Ovary (tissue), 9 donors: Measurements from ENCODE around the gene TLNRD1. TPM values are rescaled to one million over a fixed set of nuclear protein-coding genes. Genes with fewer than 3 reads are reported as not detected.

Source experiments
- DNase-seq, 5 donors: peaks; one replicate each; pipeline ENCODE4 v3.0.0-alpha.2; 2019 to 2020
- H3K27ac ChIP-seq, 2 donors: fragments of 200-600 bp; one replicate each; pipeline versions ENCODE4 v1.5.1 to v1.8.0; 2019 to 2022
- H3K27me3 ChIP-seq: fragments of 200-600 bp; one replicate; pipeline ENCODE4 v1.8.0; 2022
- H3K36me3 ChIP-seq: fragments of 200-600 bp; sonication (generic); one replicate; pipeline ENCODE4 v1.5.1; 2019
- H3K4me1 ChIP-seq: one replicate; pipeline ENCODE4 v1.8.1; 2013; ENCODE audit warnings: mild to moderate bottlenecking, moderate library complexity; ENCODE audit not compliant: insufficient read depth
- H3K4me3 ChIP-seq: fragments of 200-600 bp; sonication (generic); one replicate; pipeline ENCODE4 v1.5.1; 2017
- H3K9me3 ChIP-seq, 2 donors: fragments of 200-600 bp in 1 of 2; sonication (generic) in 1 of 2; one replicate each; pipeline versions ENCODE4 v1.5.1 to v1.8.1; 2013 to 2019; ENCODE audit warnings: mild to moderate bottlenecking in 1 of 2, moderate library complexity in 1 of 2
- CTCF ChIP-seq, 3 donors: fragments of 450-650 bp in 2 of 3; fragments of 200-600 bp in 1 of 3; IDR thresholded peaks; one replicate each; pipeline versions ENCODE4 v1.5.1 to v1.8.0; 2016 to 2022; ENCODE audit warnings: antibody characterized with exemption in 3 of 3, mild to moderate bottlenecking in 1 of 3
- EP300 ChIP-seq: sonication (generic); formaldehyde crosslinking; IDR thresholded peaks from one replicate; pipeline ENCODE4 v1.6.1; 2017; ENCODE audit warnings: antibody characterized with exemption
- POLR2A ChIP-seq: fragments of 450-650 bp; IDR thresholded peaks from one replicate; pipeline ENCODE4 v1.6.1; 2017; ENCODE audit warnings: antibody characterized with exemption, mild to moderate bottlenecking, moderate library complexity
- WGBS, 3 donors: extraction: QIAGEN DNeasy Blood & Tissue Kit in 1 of 3; methylation state at CpG; one replicate each; pipeline versions ENCODE4 v1.1.5 to v1.1.7; 2013 to 2017; 5-methylcytosine and 5-hydroxymethylcytosine counted together
- intact Hi-C, 4 donors: fragments of 100-400 bp; cut with DNase I; formaldehyde crosslinking; loops; one replicate each; pipeline versions ENCODE4 v1.11.0 to v1.15.1; 2022 to 2023
- polyA plus RNA-seq, 2 donors: library from polyadenylated mRNA; stranded (reverse); fragments of 200-250 nt in 1 of 2; fragments of 350-450 nt in 1 of 2; fragmentation: Illumina TruSeq in 1 of 2; extraction: RNeasy Lipid Tissue Mini Kit (QIAGEN cat#74804) in 1 of 2; gene quantifications; one replicate each; pipeline ENCODE4 v1.2.3, GENCODE V29; 2013 to 2014
- total RNA-seq, 7 donors: library from RNA; depleted of rRNA in 2 of 7; stranded (reverse); fragments of >200 nt in 2 of 7; fragmentation: NEBNext Ultra II Directional in 3 of 7; extraction: Animal tissue kit (Norgen Biotek cat#: 25700) in 3 of 7; gene quantifications; one replicate each; pipeline versions ENCODE4 v1.1.0 to v1.2.4, GENCODE V29; 2016 to 2023
- donor health status: DM: no; HTN: no; CAD: no; lungs with moderate emphysema.
- donor health status: DM: no; HTN: no; CAD: no.
- donor health status: Bipolar disorder and iron deficiency.
- donor health status: DM: yes; HTN: yes; CAD: no.
- donor health status: DM: no; HTN: no; CAD: no.
- donor health status: DM: yes; HTN: yes; CAD: no.

The TLNRD1 gene
- total and polyA plus RNA-seq, 9 donors: 4.2 to 15.2 (median 10.3) TPM

- DNase-seq: no peak
- H3K27me3 ChIP-seq: no peaks in the 10 kb centered on the region
- intact Hi-C loops: no loop called here
- WGBS, 3 donors: 89 to 92% (median 91%) methylated on average over 4 of the region's 4 CpGs
- peaks cover 14% of the 10 kb centered on the region for H3K4me1 ChIP-seq
- no peak for TF ChIP-seq CTCF (IDR thresholded peaks at IDR 0.05)
- TF ChIP-seq POLR2A: no peak
- no peak for TF ChIP-seq EP300
- H3K36me3 ChIP-seq: no peaks in the 10 kb centered on the region
- no peaks in the 10 kb centered on the region for H3K9me3 ChIP-seq
- no peak overlapping the region for H3K4me3 ChIP-seq
- no peak overlapping the region for H3K27ac ChIP-seq
These were observed 8.7 kb upstream of the TLNRD1 start for GRCh38 chr15:80992006-80992405.

- intact Hi-C loops: no loop called here
- peaks cover 14% of the 10 kb centered on the region for H3K4me1 ChIP-seq
- TF ChIP-seq EP300: no peak
- no peak for TF ChIP-seq CTCF (IDR thresholded peaks at IDR 0.05)
- no peak for TF ChIP-seq POLR2A
- DNase-seq: no peak
- H3K27ac ChIP-seq: no peak overlapping the region
- no peaks in the 10 kb centered on the region for H3K36me3 ChIP-seq
- H3K4me3 ChIP-seq: no peak overlapping the region
- 89 to 96% (median 93%) methylated on average over 1 of the region's 1 CpG for WGBS, 3 donors
- H3K27me3 ChIP-seq: no peaks in the 10 kb centered on the region
- H3K9me3 ChIP-seq: no peaks in the 10 kb centered on the region
These were observed 8.3 kb upstream of the TLNRD1 start for GRCh38 chr15:80992441-80992840.

GRCh38 chr15:80996247-80996646 lies 4.5 kb upstream of the TLNRD1 start:
- H3K4me3 ChIP-seq: no peak overlapping the region
- peaks cover under 1% of the 10 kb centered on the region for H3K4me1 ChIP-seq
- no peak for DNase-seq
- 96 to 98% (median 98%) methylated on average over 1 of the region's 1 CpG for WGBS, 3 donors
- no peaks in the 10 kb centered on the region for H3K9me3 ChIP-seq
- H3K27ac ChIP-seq: no peak overlapping the region
- no peaks in the 10 kb centered on the region for H3K36me3 ChIP-seq
- intact Hi-C loops: no loop called here
- TF ChIP-seq CTCF (IDR thresholded peaks at IDR 0.05): no peak
- TF ChIP-seq POLR2A: no peak
- TF ChIP-seq EP300: no peak
- H3K27me3 ChIP-seq: no peaks in the 10 kb centered on the region

- Histone ChIP-seq H3K9me3 (no peaks in the 10 kb centered on the region), H3K27me3 (no peaks in the 10 kb centered on the region), H3K4me3 (no peak overlapping the region), H3K27ac (no peak overlapping the region), H3K4me1 (peaks cover 4% of the 10 kb centered on the region), H3K36me3 (no peaks in the 10 kb centered on the region)
- TF ChIP-seq POLR2A: no peak
- TF ChIP-seq EP300: no peak
- TF ChIP-seq CTCF (IDR thresholded peaks at IDR 0.05): no peak
- 95 to 100% (median 96%) methylated on average over 1 of the region's 1 CpG for WGBS, 3 donors
- no peak for DNase-seq
- intact Hi-C loops: no loop called here
These were observed 3.0 kb upstream of the TLNRD1 start for GRCh38 chr15:80997692-80998091.

GRCh38 chr15:80998251-80998650 lies 2.5 kb upstream of the TLNRD1 start:
- no peaks in the 10 kb centered on the region for H3K36me3 ChIP-seq
- H3K9me3 ChIP-seq: no peaks in the 10 kb centered on the region
- intact Hi-C loops: no loop called here
- no peak overlapping the region for H3K27ac ChIP-seq
- no peak overlapping the region for H3K4me3 ChIP-seq
- TF ChIP-seq CTCF (IDR thresholded peaks at IDR 0.05) (no peak), EP300 (no peak)
- no peak for DNase-seq
- peaks cover 8% of the 10 kb centered on the region for H3K4me1 ChIP-seq
- WGBS, 3 donors: 72 to 86% (median 81%) methylated on average over 1 of the region's 1 CpG
- no peaks in the 10 kb centered on the region for H3K27me3 ChIP-seq
